GM12875 (cell line): ENCODE measurements around the gene KCNJ5.

ENCODE experiments used
- H3K4me3 ChIP-seq: one replicate; pipeline ENCODE4 v1.5.1; 2011; ENCODE audit warnings: low read depth, low read length, control low read depth
- CTCF ChIP-seq: IDR thresholded peaks from 2 replicates; pipeline ENCODE4 v1.5.1; 2011; ENCODE audit warnings: low read depth, mild to moderate bottlenecking, control low read depth, inconsistent platforms, low read length, moderate library complexity, borderline replicate concordance; ENCODE audit not compliant: insufficient read depth

Gene KCNJ5

DNA sequence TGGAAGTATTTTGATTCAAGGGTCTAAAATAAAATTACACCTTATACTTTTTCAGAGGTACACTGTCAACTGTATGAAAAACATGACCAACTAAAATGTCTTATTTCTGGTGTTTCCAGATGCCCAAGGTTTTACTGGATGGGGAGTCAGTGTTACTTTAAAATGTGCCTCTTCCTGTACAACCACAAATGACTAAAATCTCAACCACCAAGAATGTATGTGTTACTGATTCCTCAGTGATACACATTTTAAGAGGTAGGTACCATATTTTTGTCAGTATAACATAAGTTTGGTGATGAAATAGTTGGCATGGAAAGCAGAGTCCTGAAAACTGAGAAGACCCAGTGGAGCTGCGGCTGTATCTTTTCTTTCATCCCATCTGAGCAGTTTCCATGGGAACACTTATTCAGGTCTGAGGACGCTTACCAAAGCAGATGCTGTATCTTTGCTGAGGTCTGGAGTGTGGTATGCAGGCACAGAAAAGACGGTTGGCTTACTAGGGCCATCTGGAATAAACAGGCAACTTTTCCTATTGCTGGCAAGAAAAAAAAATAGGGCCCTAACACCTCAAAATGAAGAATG lies 72.7 kb downstream of the KCNJ5 start:
- H3K4me3 ChIP-seq: no peak overlapping the region
- TF ChIP-seq CTCF: no peak

- no peak overlapping the region for H3K4me3 ChIP-seq
- TF ChIP-seq CTCF: no peak
Measured at GRCh38 chr11:128964463-128964930, 73.3 kb downstream of the KCNJ5 start.

DNA sequence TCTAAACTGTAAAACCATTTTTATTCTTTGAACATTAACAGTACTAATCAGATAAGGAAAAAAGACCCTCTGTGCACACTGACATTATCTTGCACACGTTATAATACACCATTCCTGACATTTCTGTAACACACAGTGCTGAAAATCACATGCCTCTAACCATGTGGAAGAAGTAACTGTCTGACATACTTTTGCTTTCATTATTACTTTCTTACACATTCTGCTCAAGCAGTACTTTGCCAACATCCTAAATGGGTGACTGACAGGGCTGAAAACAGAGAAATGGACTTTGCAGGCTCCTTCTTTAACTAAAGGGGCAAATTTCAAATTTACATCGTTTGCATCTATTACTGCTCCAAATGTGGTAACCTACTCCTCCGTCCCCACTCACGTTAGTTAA lies 74.3 kb downstream of the KCNJ5 start:
- no peak for TF ChIP-seq CTCF
- no peak overlapping the region for H3K4me3 ChIP-seq

DNA sequence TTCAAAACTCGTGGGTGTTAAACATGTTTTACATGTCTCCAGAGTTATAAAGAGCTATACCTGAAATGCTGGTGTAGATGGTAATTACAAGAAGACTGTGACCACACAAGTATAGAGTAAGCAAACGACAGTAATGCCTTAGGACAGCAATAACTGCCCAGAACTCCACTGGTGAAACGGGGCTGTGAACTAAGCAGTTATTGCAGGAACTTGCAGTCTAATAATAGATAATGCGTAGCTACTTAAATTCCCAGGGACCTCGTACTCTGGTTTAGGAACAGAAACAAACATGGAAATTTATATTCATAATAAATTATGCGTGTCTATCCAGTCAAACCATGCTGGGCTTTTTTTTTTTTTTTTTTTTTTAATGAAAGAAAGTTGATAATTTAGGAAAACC lies 76.4 kb downstream of the KCNJ5 start:
- TF ChIP-seq CTCF: no peak
- H3K4me3 ChIP-seq: no peak overlapping the region

DNA sequence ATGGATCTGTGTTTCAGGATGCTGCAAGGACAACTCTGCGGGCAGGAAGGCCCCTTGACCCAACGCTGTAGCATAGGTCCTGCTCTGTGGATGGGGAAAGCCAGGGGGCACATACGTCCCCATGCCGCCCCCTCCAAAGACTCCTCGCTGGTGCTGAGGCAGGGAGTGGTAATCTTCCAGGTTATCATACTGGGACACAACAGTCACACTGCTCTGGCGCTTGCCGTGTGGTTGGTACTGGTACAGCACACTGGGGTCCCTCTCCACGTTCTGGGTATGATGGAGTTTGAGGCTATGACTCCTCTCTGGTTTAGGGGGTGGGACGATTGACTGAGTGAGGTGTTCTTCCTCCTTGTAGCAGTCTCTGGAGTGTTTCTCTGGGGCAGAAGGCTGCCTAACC lies 77.8 kb downstream of the KCNJ5 start:
- TF ChIP-seq CTCF: no peak
- H3K4me3 ChIP-seq: no peak overlapping the region
